Neural crest cell (in vitro differentiated cells): ENCODE data around the gene ARF1. TPM values are rescaled to one million over a fixed set of nuclear protein-coding genes. Genes with fewer than 3 reads are reported as not detected.

ENCODE experiments used
- DNase-seq: peaks from one replicate; pipeline ENCODE4 v3.0.0; 2021; ENCODE audit warnings: low read depth, mixed read lengths, low spot score
- H3K27ac Mint-ChIP-seq: one replicate; pipeline ENCODE4 v1.8.0; 2021; ENCODE audit warnings: mild to moderate bottlenecking, mixed read lengths; ENCODE audit not compliant: unreplicated experiment
- H3K27me3 Mint-ChIP-seq: 2 replicates; pipeline ENCODE4 v1.8.0; 2021; ENCODE audit warnings: low read depth, mild to moderate bottlenecking, mixed read lengths
- H3K36me3 Mint-ChIP-seq: 2 replicates; pipeline ENCODE4 v1.8.0; 2021; ENCODE audit warnings: low read depth, mild to moderate bottlenecking, mixed read lengths
- H3K4me1 Mint-ChIP-seq: 2 replicates; pipeline ENCODE4 v1.8.0; 2021; ENCODE audit warnings: mixed read lengths
- H3K4me3 Mint-ChIP-seq: one replicate; pipeline ENCODE4 v1.8.0; 2021; ENCODE audit warnings: mild to moderate bottlenecking, mixed read lengths
- H3K9me3 Mint-ChIP-seq: 2 replicates; pipeline ENCODE4 v1.8.0; 2021; ENCODE audit warnings: mixed read lengths
- total RNA-seq: library from RNA; stranded (reverse); gene quantifications from 2 replicates; pipeline ENCODE4 v1.2.1, GENCODE V29; 2021
- TF ChIP-seq, protein P1 (sequence below): fragments of 200-600 bp; sonication (generic); conservative IDR thresholded peaks from 2 replicates; pipeline ENCODE4 v1.5.0; 2021; ENCODE audit warnings: antibody characterized with exemption, mild to moderate bottlenecking

Gene ARF1
- total RNA-seq, 1 donor from 2014 or later, result 237 TPM

DNA sequence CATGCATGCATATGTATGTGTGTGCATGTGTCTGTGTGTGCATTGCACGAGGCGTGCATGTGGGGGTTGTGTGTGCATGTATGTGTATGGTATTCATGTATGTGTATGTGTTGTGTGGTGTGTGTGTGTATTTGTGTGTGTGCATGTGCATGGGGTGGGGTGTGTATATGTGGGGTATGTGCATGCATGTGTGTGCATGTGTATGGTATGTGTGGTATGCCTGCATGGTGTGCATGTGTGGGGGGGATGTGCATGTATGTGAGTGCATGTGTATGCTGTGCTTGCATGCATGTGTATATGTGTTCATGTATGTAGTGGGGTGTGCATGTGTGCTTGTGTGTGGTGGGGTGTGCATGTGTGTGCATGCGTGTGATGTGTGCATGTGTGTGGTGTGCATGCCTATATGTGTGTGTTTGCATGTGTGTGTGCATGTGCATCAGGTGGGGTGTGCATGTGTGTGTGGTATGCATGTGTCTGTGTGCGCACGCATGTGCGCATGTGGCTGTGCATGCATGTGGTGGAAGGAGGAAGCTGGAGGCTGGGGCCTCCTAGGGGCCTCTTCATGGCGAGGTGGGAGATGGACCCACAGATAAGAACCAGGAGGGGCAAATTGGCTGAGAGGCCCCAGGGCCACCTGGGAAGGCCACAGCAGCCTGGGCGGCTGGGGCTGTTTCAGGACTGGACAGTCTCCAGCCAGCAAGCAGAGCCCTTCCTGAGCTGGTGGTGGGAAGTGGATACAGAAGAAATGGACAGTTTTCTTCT, 35.9 kb upstream of the ARF1 start:
- Mint-ChIP-seq H3K27ac (no peak overlapping the region), H3K9me3 (no peaks in the 10 kb centered on the region), H3K4me3 (no peak overlapping the region), H3K4me1 (peaks cover 4% of the 10 kb centered on the region), H3K27me3 (peaks cover 53% of the 10 kb centered on the region), H3K36me3 (no peaks in the 10 kb centered on the region)
- TF ChIP-seq, protein P1, sequence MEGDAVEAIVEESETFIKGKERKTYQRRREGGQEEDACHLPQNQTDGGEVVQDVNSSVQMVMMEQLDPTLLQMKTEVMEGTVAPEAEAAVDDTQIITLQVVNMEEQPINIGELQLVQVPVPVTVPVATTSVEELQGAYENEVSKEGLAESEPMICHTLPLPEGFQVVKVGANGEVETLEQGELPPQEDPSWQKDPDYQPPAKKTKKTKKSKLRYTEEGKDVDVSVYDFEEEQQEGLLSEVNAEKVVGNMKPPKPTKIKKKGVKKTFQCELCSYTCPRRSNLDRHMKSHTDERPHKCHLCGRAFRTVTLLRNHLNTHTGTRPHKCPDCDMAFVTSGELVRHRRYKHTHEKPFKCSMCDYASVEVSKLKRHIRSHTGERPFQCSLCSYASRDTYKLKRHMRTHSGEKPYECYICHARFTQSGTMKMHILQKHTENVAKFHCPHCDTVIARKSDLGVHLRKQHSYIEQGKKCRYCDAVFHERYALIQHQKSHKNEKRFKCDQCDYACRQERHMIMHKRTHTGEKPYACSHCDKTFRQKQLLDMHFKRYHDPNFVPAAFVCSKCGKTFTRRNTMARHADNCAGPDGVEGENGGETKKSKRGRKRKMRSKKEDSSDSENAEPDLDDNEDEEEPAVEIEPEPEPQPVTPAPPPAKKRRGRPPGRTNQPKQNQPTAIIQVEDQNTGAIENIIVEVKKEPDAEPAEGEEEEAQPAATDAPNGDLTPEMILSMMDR, result no peak
- no peak for DNase-seq

DNA sequence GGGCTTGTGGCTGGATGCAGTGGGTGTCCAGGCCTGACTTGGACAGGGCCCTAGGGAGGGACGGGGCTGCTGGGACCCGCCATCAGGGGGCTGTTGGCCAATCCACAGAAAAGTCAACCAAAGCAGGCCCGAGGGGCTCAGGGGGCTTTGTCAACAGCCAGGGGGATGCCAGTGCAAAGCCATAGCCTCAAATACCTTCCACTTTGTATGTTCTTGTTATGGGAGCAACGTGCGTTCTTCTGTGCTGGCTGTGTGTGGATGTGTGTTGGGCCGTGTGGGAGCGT, 35.4 kb upstream of the ARF1 start:
- peaks cover 56% of the 10 kb centered on the region for H3K27me3 Mint-ChIP-seq
- H3K36me3 Mint-ChIP-seq, result no peaks in the 10 kb centered on the region
- H3K4me1 Mint-ChIP-seq, result peaks cover 4% of the 10 kb centered on the region
- TF ChIP-seq, protein P1, result no peak
- H3K9me3 Mint-ChIP-seq, result no peaks in the 10 kb centered on the region
- H3K4me3 Mint-ChIP-seq, result no peak overlapping the region
- H3K27ac Mint-ChIP-seq, result no peak overlapping the region
- DNase-seq, result no peak

DNA sequence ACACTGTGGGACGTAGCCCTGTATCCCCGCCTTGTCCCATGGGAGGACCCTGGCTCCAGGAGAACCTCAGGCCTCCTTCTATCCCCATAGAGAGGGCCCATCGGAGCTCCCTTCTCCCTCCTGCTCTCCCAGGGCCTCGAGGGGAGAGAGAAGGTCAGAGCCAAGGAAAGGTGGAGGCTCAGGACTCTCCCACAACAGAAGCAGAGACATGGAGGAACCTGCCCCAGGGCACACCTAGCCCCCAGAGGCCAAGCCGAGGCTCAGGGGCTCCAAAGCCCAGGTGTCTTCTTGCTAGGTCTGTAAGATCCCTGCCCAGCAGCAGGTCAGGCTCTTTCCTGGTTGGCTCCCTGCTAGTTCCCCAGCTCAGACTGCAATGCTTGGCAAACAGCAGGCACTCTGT, 34.4 kb upstream of the ARF1 start:
- no peak overlapping the region for H3K27ac Mint-ChIP-seq
- H3K4me3 Mint-ChIP-seq, result no peak overlapping the region
- no peaks in the 10 kb centered on the region for H3K9me3 Mint-ChIP-seq
- H3K36me3 Mint-ChIP-seq, result no peaks in the 10 kb centered on the region
- peaks cover 4% of the 10 kb centered on the region for H3K4me1 Mint-ChIP-seq
- DNase-seq, result no peak
- TF ChIP-seq, protein P1, result no peak
- H3K27me3 Mint-ChIP-seq, result peaks cover 66% of the 10 kb centered on the region

DNA sequence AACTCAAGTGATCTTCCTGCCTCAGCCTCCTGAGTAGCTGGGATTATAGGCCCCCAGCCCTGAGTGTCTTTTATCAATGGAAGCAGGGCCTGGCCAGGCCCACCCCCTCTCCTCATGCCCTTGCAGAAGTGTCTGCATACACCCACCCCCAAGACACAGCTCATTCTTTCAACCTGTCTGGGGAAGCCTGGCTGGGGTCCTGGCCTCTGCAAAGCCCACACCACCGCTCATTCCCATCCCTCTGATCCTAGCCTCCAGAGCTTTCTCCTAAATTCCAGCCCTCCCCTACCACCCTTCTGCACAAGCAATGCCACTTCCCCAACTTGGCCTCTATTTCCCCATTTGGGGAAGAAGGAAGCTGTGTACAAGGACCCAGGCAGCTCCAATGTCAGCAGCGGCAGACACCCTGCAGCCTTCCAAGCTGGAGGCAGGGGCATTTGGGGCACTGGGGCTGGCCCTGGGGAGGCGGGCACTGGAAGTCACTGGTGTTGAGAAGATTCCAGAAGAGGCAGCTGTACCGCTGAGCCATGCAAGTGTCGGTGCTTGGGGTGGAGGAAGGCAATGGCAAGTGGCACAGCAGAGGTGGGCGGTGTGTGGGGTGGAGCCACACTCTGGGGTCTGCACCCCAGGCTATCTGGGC, 33.7 kb upstream of the ARF1 start:
- Mint-ChIP-seq H3K36me3 (no peaks in the 10 kb centered on the region), H3K9me3 (no peaks in the 10 kb centered on the region), H3K4me3 (no peak overlapping the region), H3K4me1 (peaks cover 4% of the 10 kb centered on the region), H3K27ac (no peak overlapping the region), H3K27me3 (peaks cover 72% of the 10 kb centered on the region)
- no peak for DNase-seq
- TF ChIP-seq, protein P1, result no peak

DNA sequence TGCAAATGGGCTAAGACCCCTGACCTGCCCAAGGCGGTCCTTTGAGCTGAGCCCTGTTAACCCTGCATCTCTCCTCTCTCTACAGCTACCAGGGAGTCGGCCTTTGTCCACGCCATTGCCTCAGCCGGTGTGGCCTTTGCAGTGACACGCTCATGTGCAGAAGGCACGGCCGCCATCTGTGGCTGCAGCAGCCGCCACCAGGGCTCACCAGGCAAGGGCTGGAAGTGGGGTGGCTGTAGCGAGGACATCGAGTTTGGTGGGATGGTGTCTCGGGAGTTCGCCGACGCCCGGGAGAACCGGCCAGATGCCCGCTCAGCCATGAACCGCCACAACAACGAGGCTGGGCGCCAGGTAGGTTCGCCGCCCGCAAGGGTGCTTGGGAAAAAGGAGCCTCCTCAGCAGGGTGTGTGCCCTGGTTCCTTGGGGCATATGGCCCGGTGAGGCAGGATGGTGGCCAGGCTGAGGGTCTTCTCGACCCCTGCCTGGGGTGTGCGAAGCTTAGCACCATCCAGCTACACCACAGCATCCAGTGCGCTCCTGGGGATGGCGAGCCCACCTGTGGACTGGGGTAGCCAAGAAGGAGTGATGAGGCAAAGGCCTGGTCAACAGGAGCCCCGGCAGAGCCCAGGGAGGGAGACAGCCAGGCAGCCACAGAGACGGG, 31.8 kb upstream of the ARF1 start:
- Mint-ChIP-seq H3K4me1 (peaks cover 4% of the 10 kb centered on the region), H3K27me3 (peaks cover 68% of the 10 kb centered on the region), H3K4me3 (no peak overlapping the region), H3K9me3 (no peaks in the 10 kb centered on the region), H3K27ac (no peak overlapping the region), H3K36me3 (no peaks in the 10 kb centered on the region)
- TF ChIP-seq, protein P1, result no peak
- no peak for DNase-seq
